ENCODE results near the gene ETHE1. TPM values are rescaled to one million over a fixed set of nuclear protein-coding genes. Genes with fewer than 3 reads are reported as not detected.

The ETHE1 gene
- total and polyA plus RNA-seq, 2 of the 8 experiments (the other 6 are each of a cell fraction or from before 2014, with no cell fraction given) = 19.9 to 96.0 TPM

DNA sequence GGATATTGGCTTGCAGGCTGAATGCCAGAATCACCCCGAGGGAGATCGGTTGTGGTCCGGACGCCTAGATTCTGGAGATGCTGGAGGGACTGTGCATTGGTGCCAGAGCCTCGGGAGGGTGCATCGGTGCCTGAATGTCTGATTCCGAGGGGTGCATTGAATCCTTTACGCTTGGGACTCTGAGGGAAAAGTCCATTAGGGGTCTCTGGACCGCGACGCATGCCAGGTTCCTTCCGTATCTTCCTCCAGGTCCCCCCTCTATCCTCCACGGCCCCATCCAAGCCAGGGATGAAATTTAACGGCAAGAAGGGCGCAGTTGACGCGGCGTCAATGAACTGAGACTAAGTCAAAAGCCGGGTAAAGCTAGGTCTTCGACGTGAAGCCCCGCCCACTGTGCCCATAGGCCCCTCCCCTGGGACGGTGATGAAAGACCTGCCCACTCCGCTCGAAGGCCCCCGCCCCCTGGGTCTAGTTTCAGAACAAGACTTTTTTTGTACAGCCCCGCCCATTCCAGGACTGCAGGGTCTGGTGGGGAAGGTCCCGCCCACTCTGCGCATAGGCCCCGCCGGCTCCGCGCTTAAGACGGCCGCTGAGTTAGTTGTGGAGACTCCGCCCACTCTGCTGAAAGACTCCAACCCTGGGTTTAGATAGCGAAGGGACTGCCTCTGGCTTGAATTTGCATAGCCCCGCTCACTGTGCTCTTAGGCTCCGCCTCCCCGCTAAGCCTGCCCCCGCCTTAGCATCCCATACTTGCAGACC, 6.7 kb upstream of the ETHE1 start:
- H4K5ac ChIP-seq (ENCODE audit: insufficient read length, low read depth, low read length) = no peak overlapping the region
- peak overlapping the region in 3 of 4 experiments; percentile 34 to 56 (median 34); a peak in 4 of 7 replicates for H3K9ac ChIP-seq (replicated peaks in 1 of 4; ENCODE audit: extremely low read depth in 1 of 4, low read depth in 3 of 4, low read length in 3 of 4)
- no peak overlapping the region for H3K14ac ChIP-seq (ENCODE audit: insufficient read length)
- 2% methylated on average over 38 of the region's 41 CpGs; no CpG with 5 or more reads in 1 of the 2 experiments for WGBS, 2 experiments (ENCODE audit: extremely low coverage in 1 of 2, insufficient coverage in 1 of 2, insufficient read length in 1 of 2, insufficient replicate concordance in 2 of 2, low coverage in 1 of 2, low lambda C conversion rate in 2 of 2, missing lambda C conversion rate in 1 of 2)
- FAIRE-seq = peak; percentile 99
- peak overlapping the region; percentile 63 to 74 (median 68) for H3K4me3 ChIP-seq (ENCODE audit: extremely low read depth in 1 of 4, insufficient read depth in 2 of 4, low read depth in 3 of 4, low read length in 4 of 4)
- no peaks in the 10 kb centered on the region for H3K27me3 ChIP-seq (replicated peaks in 1 of 4; ENCODE audit: control insufficient read depth in 3 of 4, extremely low read depth in 1 of 4, insufficient read depth in 3 of 4, low read length in 3 of 4)
- peaks cover 15% of the 10 kb centered on the region for H3K23me2 ChIP-seq (ENCODE audit: low read depth, low read length)
- H2BK12ac ChIP-seq (ENCODE audit: low read depth, low read length) = no peak overlapping the region
- H4K91ac ChIP-seq (replicated peaks; ENCODE audit: insufficient read length, low read length) = no peak overlapping the region
- peak overlapping the region; percentile 91 for H2BK5ac ChIP-seq (ENCODE audit: low read depth, low read length)
- TF ChIP-seq HDAC2 (IDR thresholded peaks at IDR 0.05; ENCODE audit: borderline replicate concordance in 1 of 2, low read depth in 2 of 2, low read length in 2 of 2) = 0 out of 4 replicates have a peak, but pooled peaks of 1 of the 2 experiments have one; percentile 36
- TF ChIP-seq CEBPB (IDR thresholded peaks at IDR 0.05; ENCODE audit: low read depth, low read length) = peak; percentile 76
- 0 out of 2 replicates have a peak, but pooled peaks have one; percentile 73 for TF ChIP-seq SP1 (IDR thresholded peaks at IDR 0.05; ENCODE audit: low read depth, low read length)
- no peak for TF ChIP-seq MAFK (IDR thresholded peaks at IDR 0.05; ENCODE audit: low read depth, low read length)
- no peak for TF ChIP-seq RAD21 (IDR thresholded peaks at IDR 0.05 in 1 of 2, conservative IDR thresholded peaks at IDR 0.05 in 1 of 2; ENCODE audit: low read depth in 2 of 2, low read length in 2 of 2)
- no peak for TF ChIP-seq POLR2A (IDR thresholded peaks at IDR 0.05; ENCODE audit: control extremely low read depth in 1 of 2, low read depth in 2 of 2, low read length in 2 of 2)
- TF ChIP-seq PHF8 (conservative IDR thresholded peaks at IDR 0.05; ENCODE audit: low read depth, low read length) = peak; percentile 40; the same call in 1 of the 2 replicates
- peak; percentile 38 for TF ChIP-seq KDM4A (IDR thresholded peaks at IDR 0.05; ENCODE audit: low read depth, low read length, severe bottlenecking)
- TF ChIP-seq SP4 (IDR thresholded peaks at IDR 0.05; ENCODE audit: low read length) = peak; percentile 41; the same call in 1 of the 2 replicates
- H3K36me3 ChIP-seq (ENCODE audit: control insufficient read depth in 2 of 4, insufficient read depth in 4 of 4, low read length in 3 of 4) = peaks cover 0 to 10% (median 6%) of the 10 kb centered on the region in 4 experiments; a peak in 6 of 8 replicates
- peak overlapping the region; percentile 45; the same call in 1 of the 2 replicates for H2AFZ ChIP-seq (ENCODE audit: low read length)
- H3K79me2 ChIP-seq (ENCODE audit: control insufficient read depth in 1 of 2, insufficient read depth in 2 of 2, low read length in 2 of 2) = no peaks in the 10 kb centered on the region
- H3K23ac ChIP-seq (ENCODE audit: insufficient read length) = no peak overlapping the region
- H3K4me1 ChIP-seq (replicated peaks in 1 of 4; ENCODE audit: control insufficient read depth in 3 of 4, insufficient read depth in 4 of 4, low read length in 3 of 4) = peaks cover 0 to 14% (median 4%) of the 10 kb centered on the region in 4 experiments; a peak in 6 of 7 replicates
- ChIA-PET POLR2A (ENCODE audit: partially characterized antibody) (interaction anchor here (0.9 to 3.4 kb wide), 13 partner anchors 19 to 102 kb away, joined by 3 to 13 read pairs (median 4); partner anchors contain the start of genes IRGQ, LYPD3, XRCC1 and ZNF576), CTCF (ENCODE audit: partially characterized antibody) (interaction anchor here (0.7 to 6.9 kb wide), 6 partner anchors 14 to 1546 kb away, joined by 3 to 122 read pairs (median 4); partner anchors contain the start of genes IRGQ, XRCC1 and ZNF576)
- no peaks in the 10 kb centered on the region for H3K79me1 ChIP-seq (ENCODE audit: low read depth, low read length)
- no peak overlapping the region for H2BK15ac ChIP-seq (ENCODE audit: low read length)
- no peak overlapping the region for H2BK20ac ChIP-seq (ENCODE audit: low read length)
- peak overlapping the region; percentile 79 to 97 for H3K4me2 ChIP-seq (ENCODE audit: insufficient read depth in 1 of 2, low read depth in 2 of 2, low read length in 2 of 2)
- no peak overlapping the region for H3K56ac ChIP-seq (replicated peaks; ENCODE audit: insufficient read length, low read depth, low read length)
- no peak overlapping the region for H3K4ac ChIP-seq (replicated peaks; ENCODE audit: insufficient read length, low read depth, low read length)
- H3K9me3 ChIP-seq (ENCODE audit: insufficient read depth in 2 of 2, low read depth in 1 of 2, low read length in 1 of 2) = peaks cover 0 to under 1% of the 10 kb centered on the region in 2 experiments; a peak in 1 of 4 replicates
- H3K27ac ChIP-seq (ENCODE audit: low read depth, low read length) = no peak overlapping the region
- 0 out of 2 replicates have a peak overlapping the region, but pooled peaks have one; percentile 88 for H2AK5ac ChIP-seq (ENCODE audit: low read depth, low read length)
- peak overlapping the region; percentile 87 for H3K18ac ChIP-seq (ENCODE audit: extremely low read depth, low read length)
- 0 out of 2 replicates have a peak overlapping the region, but pooled peaks have one; percentile 5 for H4K8ac ChIP-seq (ENCODE audit: extremely low read depth, insufficient read depth, low read length)
- DNase-seq (ENCODE audit: low read depth in 1 of 2, low spot score in 2 of 2) = peak; percentile 98 to 99
- no peak overlapping the region for H2BK120ac ChIP-seq (replicated peaks; ENCODE audit: low read depth, low read length)
- H4K20me1 ChIP-seq (replicated peaks in 1 of 2; ENCODE audit: control insufficient read depth in 1 of 2, insufficient read depth in 2 of 2, low read length in 2 of 2) = no peaks in the 10 kb centered on the region

All from H1 (cell line).